Measurements from ENCODE around the gene PDIA3.
A peak's percentile ranks its signal among the peaks of the same experiment; 100 is the strongest.

Gene PDIA3

DNA sequence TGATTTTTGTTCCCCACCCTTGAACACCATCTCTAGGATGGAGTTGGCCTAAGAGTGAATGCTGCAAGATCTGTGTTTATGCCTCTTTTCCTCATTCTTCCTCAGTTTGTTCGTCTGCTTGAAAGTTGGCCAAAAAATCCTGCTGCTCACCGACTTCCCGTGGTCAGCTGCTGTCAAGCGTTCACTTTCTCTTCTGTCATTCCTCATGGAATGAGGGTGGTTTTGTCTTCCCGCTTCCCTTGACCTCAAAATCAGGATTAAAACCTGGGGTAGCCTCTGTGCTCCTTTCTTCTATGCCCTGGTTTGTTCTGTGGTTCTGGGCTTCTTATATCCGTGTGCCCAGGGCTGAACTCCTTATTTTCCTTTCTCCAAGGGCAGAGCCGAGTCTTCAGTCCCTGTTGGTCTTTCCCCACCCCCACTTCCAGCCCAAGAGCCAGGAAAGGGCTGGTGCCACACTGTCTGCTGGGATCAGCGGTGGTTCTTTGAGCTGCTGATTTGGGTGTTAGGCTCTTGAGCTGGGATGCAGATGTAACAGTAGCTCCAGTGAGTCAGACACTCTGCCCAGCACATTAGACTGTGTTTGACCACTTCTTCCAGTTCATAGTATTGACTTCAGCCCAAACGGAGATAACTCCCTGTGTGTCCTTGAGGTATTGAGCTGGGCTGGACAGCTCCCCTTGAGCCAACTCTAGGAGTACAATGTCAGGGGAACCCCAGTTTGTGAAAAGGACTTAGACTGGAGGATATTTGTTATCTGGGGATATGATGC, 48.2 kb downstream of the PDIA3 start:
- no peak overlapping the region for H2BK12ac ChIP-seq (ENCODE audit: low read length in 2 of 2)
- no peak overlapping the region for H2BK5ac ChIP-seq (ENCODE audit: low read depth, low read length, poor library complexity, severe bottlenecking)
- WGBS: 83% methylated on average over 8 of the region's 9 CpGs
- H4K8ac ChIP-seq (ENCODE audit: low read length): no peak overlapping the region
- H2AK5ac ChIP-seq (ENCODE audit: low read length, severe bottlenecking): no peak overlapping the region
- no peaks in the 10 kb centered on the region for H3K27me3 ChIP-seq (ENCODE audit: control insufficient read depth in 1 of 2, insufficient read depth in 1 of 2, low read length in 2 of 2)
- peak overlapping the region; percentile 100 for H3K9ac ChIP-seq (ENCODE audit: low read length)
- peak overlapping the region in 1 of 2 experiments; percentile 96 for H3K4me3 ChIP-seq (ENCODE audit: insufficient read depth in 1 of 2, low read depth in 1 of 2, low read length in 2 of 2)
- H2BK120ac ChIP-seq (ENCODE audit: low read depth, low read length): no peak overlapping the region
- H4K91ac ChIP-seq (ENCODE audit: low read length): no peak overlapping the region
- H3K4me1 ChIP-seq (ENCODE audit: control insufficient read depth, insufficient read depth, low read depth, low read length): peaks cover 25% of the 10 kb centered on the region
- no peak overlapping the region for H3K4me2 ChIP-seq (ENCODE audit: low read length, poor library complexity, severe bottlenecking)
- no peak overlapping the region for H2BK15ac ChIP-seq (ENCODE audit: low read depth, poor library complexity, severe bottlenecking)
- H3K27ac ChIP-seq (ENCODE audit: low read length, poor library complexity, severe bottlenecking): no peak overlapping the region
- no peak overlapping the region for H3K18ac ChIP-seq (ENCODE audit: low read depth in 1 of 2, low read length in 2 of 2)
- H3K36me3 ChIP-seq (ENCODE audit: control insufficient read depth in 1 of 2, insufficient read depth in 2 of 2, low read depth in 1 of 2, low read length in 2 of 2): peaks cover 38 to 60% of the 10 kb centered on the region in 2 experiments
- H3K23ac ChIP-seq (ENCODE audit: low read length in 2 of 2): no peak overlapping the region
- no peak overlapping the region for H3K14ac ChIP-seq (ENCODE audit: low read length in 2 of 2)
- peaks cover 8% of the 10 kb centered on the region for H3K79me1 ChIP-seq (replicated peaks; ENCODE audit: low read length, poor library complexity, severe bottlenecking)
- H3K9me3 ChIP-seq (ENCODE audit: control insufficient read depth, low read length): no peaks in the 10 kb centered on the region
- DNase-seq: peak; percentile 75
- H3K4ac ChIP-seq (ENCODE audit: low read depth in 1 of 2, low read length in 2 of 2): peak overlapping the region in 1 of 2 experiments; percentile 24
- H2AFZ ChIP-seq (ENCODE audit: low read depth, low read length): no peak overlapping the region

DNA sequence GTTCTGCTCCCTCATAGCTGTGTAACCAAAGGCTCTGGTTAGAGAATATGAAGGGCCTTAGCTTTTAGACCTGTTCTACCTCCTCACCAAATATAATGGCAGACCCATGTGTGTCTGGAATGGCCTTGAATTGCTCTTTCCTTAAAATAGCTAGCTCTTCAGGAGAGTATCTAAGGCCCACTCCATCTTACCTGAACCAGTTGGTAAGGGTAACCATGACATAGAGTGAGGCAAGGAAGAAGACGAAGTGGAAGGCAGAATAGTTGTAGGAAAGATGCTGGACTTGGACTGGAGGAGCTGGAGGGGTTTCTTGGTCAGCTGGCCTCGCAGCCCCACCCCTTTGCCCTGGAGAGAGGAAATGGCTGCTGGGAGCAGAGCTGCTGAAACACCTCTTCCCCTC, 49.0 kb downstream of the PDIA3 start:
- H2AK5ac ChIP-seq (ENCODE audit: low read length, severe bottlenecking): no peak overlapping the region
- no peak overlapping the region for H3K4ac ChIP-seq (ENCODE audit: low read depth in 1 of 2, low read length in 2 of 2)
- no peaks in the 10 kb centered on the region for H3K9me3 ChIP-seq (ENCODE audit: control insufficient read depth, low read length)
- no peak overlapping the region for H3K23ac ChIP-seq (ENCODE audit: low read length in 2 of 2)
- no peak overlapping the region for H3K14ac ChIP-seq (ENCODE audit: low read length in 2 of 2)
- 90% methylated on average over 2 of the region's 2 CpGs for WGBS
- no peak overlapping the region for H3K4me2 ChIP-seq (ENCODE audit: low read length, poor library complexity, severe bottlenecking)
- DNase-seq: no peak
- H4K91ac ChIP-seq (ENCODE audit: low read length): no peak overlapping the region
- H3K18ac ChIP-seq (ENCODE audit: low read depth in 1 of 2, low read length in 2 of 2): no peak overlapping the region
- H3K36me3 ChIP-seq (ENCODE audit: control insufficient read depth in 1 of 2, insufficient read depth in 2 of 2, low read depth in 1 of 2, low read length in 2 of 2): peaks cover 46 to 67% of the 10 kb centered on the region in 2 experiments
- no peaks in the 10 kb centered on the region for H3K27me3 ChIP-seq (ENCODE audit: control insufficient read depth in 1 of 2, insufficient read depth in 1 of 2, low read length in 2 of 2)
- H3K4me1 ChIP-seq (ENCODE audit: control insufficient read depth, insufficient read depth, low read depth, low read length): peaks cover 31% of the 10 kb centered on the region
- H3K27ac ChIP-seq (ENCODE audit: low read length, poor library complexity, severe bottlenecking): no peak overlapping the region
- no peak overlapping the region for H2AFZ ChIP-seq (ENCODE audit: low read depth, low read length)
- H4K8ac ChIP-seq (ENCODE audit: low read length): no peak overlapping the region
- H3K79me1 ChIP-seq (replicated peaks; ENCODE audit: low read length, poor library complexity, severe bottlenecking): peaks cover 8% of the 10 kb centered on the region
- no peak overlapping the region for H2BK5ac ChIP-seq (ENCODE audit: low read depth, low read length, poor library complexity, severe bottlenecking)
- H3K9ac ChIP-seq (ENCODE audit: low read length): no peak overlapping the region
- no peak overlapping the region for H2BK15ac ChIP-seq (ENCODE audit: low read depth, poor library complexity, severe bottlenecking)
- peak overlapping the region in 1 of 2 experiments; percentile 96 for H3K4me3 ChIP-seq (ENCODE audit: insufficient read depth in 1 of 2, low read depth in 1 of 2, low read length in 2 of 2)
- no peak overlapping the region for H2BK120ac ChIP-seq (ENCODE audit: low read depth, low read length)
- H2BK12ac ChIP-seq (ENCODE audit: low read length in 2 of 2): no peak overlapping the region

DNA sequence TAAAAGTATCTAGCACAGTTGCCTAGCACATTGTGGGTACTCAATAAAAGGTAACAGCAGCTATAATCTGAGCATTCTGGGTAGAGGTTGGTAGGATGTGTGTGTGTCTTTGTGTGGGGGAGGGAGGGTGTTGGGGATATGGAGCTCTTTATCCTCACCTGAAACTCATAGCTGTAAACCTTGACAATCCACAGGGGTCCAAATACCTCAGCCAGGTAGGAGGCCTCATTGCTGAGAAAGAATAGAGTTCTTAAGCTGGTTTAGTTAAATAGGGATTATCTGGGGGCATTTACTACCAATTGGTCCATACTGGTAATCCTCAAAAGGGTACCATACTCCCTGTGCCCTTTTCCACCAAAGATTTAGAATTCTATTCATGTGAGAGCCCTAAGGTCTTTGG, 49.8 kb downstream of the PDIA3 start:
- Histone ChIP-seq H4K91ac (ENCODE audit: low read length) (no peak overlapping the region), H3K4ac (ENCODE audit: low read depth in 1 of 2, low read length in 2 of 2) (no peak overlapping the region), H3K27ac (ENCODE audit: low read length, poor library complexity, severe bottlenecking) (no peak overlapping the region), H2BK120ac (ENCODE audit: low read depth, low read length) (no peak overlapping the region), H3K4me3 (ENCODE audit: insufficient read depth in 1 of 2, low read depth in 1 of 2, low read length in 2 of 2) (no peak overlapping the region), H2AK5ac (ENCODE audit: low read length, severe bottlenecking) (no peak overlapping the region), H4K8ac (ENCODE audit: low read length) (no peak overlapping the region), H3K9me3 (ENCODE audit: control insufficient read depth, low read length) (no peaks in the 10 kb centered on the region), H2AFZ (ENCODE audit: low read depth, low read length) (no peak overlapping the region), H3K36me3 (ENCODE audit: control insufficient read depth in 1 of 2, insufficient read depth in 2 of 2, low read depth in 1 of 2, low read length in 2 of 2) (peaks cover 46 to 68% of the 10 kb centered on the region in 2 experiments), H2BK5ac (ENCODE audit: low read depth, low read length, poor library complexity, severe bottlenecking) (no peak overlapping the region), H2BK15ac (ENCODE audit: low read depth, poor library complexity, severe bottlenecking) (no peak overlapping the region), H3K14ac (ENCODE audit: low read length in 2 of 2) (no peak overlapping the region), H3K27me3 (ENCODE audit: control insufficient read depth in 1 of 2, insufficient read depth in 1 of 2, low read length in 2 of 2) (no peaks in the 10 kb centered on the region), H3K4me2 (ENCODE audit: low read length, poor library complexity, severe bottlenecking) (no peak overlapping the region), H3K23ac (ENCODE audit: low read length in 2 of 2) (no peak overlapping the region), H3K18ac (ENCODE audit: low read depth in 1 of 2, low read length in 2 of 2) (no peak overlapping the region), H3K9ac (ENCODE audit: low read length) (no peak overlapping the region), H3K79me1 (replicated peaks; ENCODE audit: low read length, poor library complexity, severe bottlenecking) (peaks cover 8% of the 10 kb centered on the region), H2BK12ac (ENCODE audit: low read length in 2 of 2) (no peak overlapping the region), H3K4me1 (ENCODE audit: control insufficient read depth, insufficient read depth, low read depth, low read length) (peaks cover 31% of the 10 kb centered on the region)
- DNase-seq: no peak

DNA sequence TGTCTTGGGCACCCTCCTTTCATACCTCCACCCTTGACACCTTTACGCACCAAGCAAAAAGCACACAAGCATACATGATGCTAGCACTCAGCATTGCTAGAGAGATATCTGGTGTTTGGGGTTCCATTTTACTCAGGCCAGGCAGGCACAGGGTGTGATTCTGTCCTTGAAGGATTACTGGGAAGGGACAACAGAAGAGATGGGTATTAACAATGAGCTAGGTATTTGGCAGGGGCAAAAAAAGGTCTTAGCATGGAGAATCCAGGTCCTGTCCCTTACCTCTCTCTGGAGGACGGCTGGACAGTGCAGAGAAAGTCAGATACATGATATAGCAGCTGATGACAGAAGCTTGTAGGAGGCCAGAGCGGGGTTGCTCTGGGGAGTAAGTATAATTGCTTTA, 50.3 kb downstream of the PDIA3 start:
- Histone ChIP-seq H3K27ac (ENCODE audit: low read length, poor library complexity, severe bottlenecking) (no peak overlapping the region), H3K27me3 (ENCODE audit: control insufficient read depth in 1 of 2, insufficient read depth in 1 of 2, low read length in 2 of 2) (no peaks in the 10 kb centered on the region), H2BK5ac (ENCODE audit: low read depth, low read length, poor library complexity, severe bottlenecking) (no peak overlapping the region), H3K14ac (ENCODE audit: low read length in 2 of 2) (no peak overlapping the region), H3K4me3 (ENCODE audit: insufficient read depth in 1 of 2, low read depth in 1 of 2, low read length in 2 of 2) (no peak overlapping the region), H3K36me3 (ENCODE audit: control insufficient read depth in 1 of 2, insufficient read depth in 2 of 2, low read depth in 1 of 2, low read length in 2 of 2) (peaks cover 46 to 69% of the 10 kb centered on the region in 2 experiments), H3K4me2 (ENCODE audit: low read length, poor library complexity, severe bottlenecking) (no peak overlapping the region), H3K4me1 (ENCODE audit: control insufficient read depth, insufficient read depth, low read depth, low read length) (peaks cover 31% of the 10 kb centered on the region), H3K18ac (ENCODE audit: low read depth in 1 of 2, low read length in 2 of 2) (no peak overlapping the region), H3K4ac (ENCODE audit: low read depth in 1 of 2, low read length in 2 of 2) (no peak overlapping the region), H2BK15ac (ENCODE audit: low read depth, poor library complexity, severe bottlenecking) (no peak overlapping the region), H2BK120ac (ENCODE audit: low read depth, low read length) (no peak overlapping the region), H4K91ac (ENCODE audit: low read length) (no peak overlapping the region), H4K8ac (ENCODE audit: low read length) (no peak overlapping the region), H3K9me3 (ENCODE audit: control insufficient read depth, low read length) (no peaks in the 10 kb centered on the region), H3K79me1 (replicated peaks; ENCODE audit: low read length, poor library complexity, severe bottlenecking) (peaks cover 8% of the 10 kb centered on the region), H2AFZ (ENCODE audit: low read depth, low read length) (no peak overlapping the region), H2BK12ac (ENCODE audit: low read length in 2 of 2) (no peak overlapping the region), H2AK5ac (ENCODE audit: low read length, severe bottlenecking) (no peak overlapping the region), H3K9ac (ENCODE audit: low read length) (no peak overlapping the region), H3K23ac (ENCODE audit: low read length in 2 of 2) (no peak overlapping the region)
- WGBS: 89% methylated on average over 1 of the region's 3 CpGs
- no peak for DNase-seq

Measured in mesenchymal stem cell (in vitro differentiated cells and primary cell).